GM15510 (cell line): ENCODE data around the gene PSMB7.

ENCODE experiments used
- POLR2A ChIP-seq: IDR thresholded peaks from 3 replicates; pipeline ENCODE4 v1.6.1; 2011; ENCODE audit warnings: borderline replicate concordance; ENCODE audit not compliant: insufficient read length; ENCODE audit errors: extremely low read depth

Gene PSMB7

DNA sequence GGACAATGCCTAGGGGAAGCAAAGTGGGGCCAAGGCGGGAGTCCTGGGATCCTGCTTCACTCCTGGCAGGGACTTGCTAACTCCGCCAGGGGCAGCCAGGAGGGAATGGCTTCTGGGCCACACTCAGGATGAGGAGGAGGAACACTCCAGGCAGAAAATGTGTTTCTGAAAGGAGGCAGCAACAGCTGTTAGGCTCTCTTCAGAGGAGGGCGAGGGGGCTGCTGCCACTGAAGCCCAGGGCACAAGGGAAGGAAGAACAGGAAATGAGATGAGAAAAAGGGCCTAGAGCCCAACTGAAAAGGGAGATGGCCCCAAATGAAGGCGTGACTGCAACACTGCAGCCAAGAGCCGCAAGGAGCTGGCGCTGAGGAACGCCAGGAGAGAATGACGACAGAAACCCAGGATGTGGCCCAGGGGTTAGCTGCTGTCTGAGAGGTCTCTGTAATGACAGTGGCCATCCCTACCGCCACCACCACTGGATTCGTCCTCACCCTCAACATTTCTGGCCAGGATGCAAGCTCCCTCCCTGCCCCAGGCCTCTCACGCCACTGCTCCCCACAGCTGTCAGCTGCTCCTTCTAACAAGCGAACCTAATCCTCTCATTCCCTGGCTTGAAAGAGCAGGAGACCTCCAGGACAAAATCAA is 15.8 kb downstream of the PSMB7 start:
- TF ChIP-seq POLR2A = no peak

DNA sequence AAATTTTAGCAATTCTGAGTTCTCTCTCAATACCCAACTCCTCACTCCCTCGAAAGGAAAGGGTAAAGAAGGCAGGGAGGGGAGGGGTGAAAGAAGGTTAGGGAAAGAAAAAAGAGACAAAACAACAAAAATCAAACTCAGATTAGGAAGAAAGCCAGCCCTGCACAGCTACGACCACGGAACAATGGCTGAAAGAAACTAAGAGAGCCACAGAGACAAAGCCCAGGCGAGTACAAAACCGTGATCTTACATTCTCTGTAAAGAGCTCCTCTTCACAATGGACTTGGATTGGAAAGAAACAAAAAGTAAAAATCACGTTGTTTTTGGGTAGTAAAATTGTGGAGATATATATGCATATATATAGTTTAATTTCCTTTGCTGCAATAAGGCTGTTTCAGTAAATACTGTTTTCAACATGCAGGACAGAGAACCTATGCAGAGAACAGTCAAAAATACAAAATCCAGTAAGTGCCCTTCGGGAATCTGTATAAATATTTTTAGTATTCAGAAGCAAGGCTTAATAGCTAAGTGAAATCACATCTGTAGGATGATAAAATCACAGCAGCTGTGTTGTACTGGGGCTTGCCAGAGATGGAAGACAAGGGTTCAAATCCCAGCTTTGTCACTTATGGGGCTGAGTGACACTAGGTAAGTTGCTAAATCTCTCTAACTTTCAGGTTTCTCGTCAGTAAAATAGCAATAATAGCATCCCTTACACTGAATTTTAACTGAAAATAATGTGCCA is 16.9 kb downstream of the PSMB7 start:
- no peak for TF ChIP-seq POLR2A

- no peak for TF ChIP-seq POLR2A
Observed at GRCh38 chr9:124395826-124396225, 19.4 kb downstream of the PSMB7 start.

DNA sequence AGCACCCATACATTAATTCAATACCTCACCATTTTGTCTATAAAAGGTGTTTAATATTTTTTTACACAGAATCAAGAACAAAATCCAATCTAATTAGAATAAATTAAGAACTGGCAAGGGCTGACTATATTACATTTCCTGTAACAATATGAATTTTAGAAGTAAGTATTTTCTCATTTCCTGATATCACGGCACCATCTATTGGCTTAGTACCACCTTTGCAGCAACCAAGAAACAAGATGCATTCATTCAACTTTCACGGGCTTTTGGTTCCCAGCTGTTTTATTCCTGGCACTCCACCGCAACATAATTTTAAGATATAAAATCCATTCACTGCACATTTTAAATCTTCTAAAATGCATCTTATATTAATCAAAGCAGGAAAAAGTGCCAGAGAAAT is 20.6 kb downstream of the PSMB7 start:
- TF ChIP-seq POLR2A = no peak

- TF ChIP-seq POLR2A = no peak
Observed at GRCh38 chr9:124394167-124394566, 21.1 kb downstream of the PSMB7 start.

DNA sequence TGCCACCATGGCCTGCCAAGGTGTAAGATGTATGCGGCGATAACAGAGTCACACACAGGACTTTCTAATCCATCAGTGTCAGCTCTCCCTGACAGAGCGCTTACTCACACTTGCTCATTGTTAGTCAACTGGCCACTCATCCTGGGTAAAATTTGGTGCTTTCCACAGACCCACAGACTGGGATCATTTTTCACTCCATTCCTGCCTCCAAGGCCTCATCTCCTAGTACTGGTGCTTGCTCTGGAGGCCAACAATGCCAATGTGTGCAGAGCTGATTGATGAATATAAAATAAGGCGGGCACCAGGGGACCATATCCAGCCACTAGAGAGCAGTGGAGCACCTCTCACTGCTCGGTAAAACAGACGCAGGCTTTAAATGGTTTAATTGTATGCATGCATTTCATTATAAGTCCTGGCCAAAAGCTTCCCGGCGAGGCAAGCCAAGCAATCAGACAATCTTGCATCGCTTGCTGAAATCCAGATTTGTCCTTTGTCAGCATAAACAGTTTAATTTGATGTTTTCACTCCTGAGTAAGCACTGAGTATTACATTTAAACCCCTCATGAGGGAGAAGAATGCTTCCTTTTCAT is 22.3 kb downstream of the PSMB7 start:
- no peak for TF ChIP-seq POLR2A

- no peak for TF ChIP-seq POLR2A
Observed at GRCh38 chr9:124392254-124392870, 22.9 kb downstream of the PSMB7 start.

GRCh38 chr9:124390794-124391658 is 24.2 kb downstream of the PSMB7 start:
- no peak for TF ChIP-seq POLR2A

DNA sequence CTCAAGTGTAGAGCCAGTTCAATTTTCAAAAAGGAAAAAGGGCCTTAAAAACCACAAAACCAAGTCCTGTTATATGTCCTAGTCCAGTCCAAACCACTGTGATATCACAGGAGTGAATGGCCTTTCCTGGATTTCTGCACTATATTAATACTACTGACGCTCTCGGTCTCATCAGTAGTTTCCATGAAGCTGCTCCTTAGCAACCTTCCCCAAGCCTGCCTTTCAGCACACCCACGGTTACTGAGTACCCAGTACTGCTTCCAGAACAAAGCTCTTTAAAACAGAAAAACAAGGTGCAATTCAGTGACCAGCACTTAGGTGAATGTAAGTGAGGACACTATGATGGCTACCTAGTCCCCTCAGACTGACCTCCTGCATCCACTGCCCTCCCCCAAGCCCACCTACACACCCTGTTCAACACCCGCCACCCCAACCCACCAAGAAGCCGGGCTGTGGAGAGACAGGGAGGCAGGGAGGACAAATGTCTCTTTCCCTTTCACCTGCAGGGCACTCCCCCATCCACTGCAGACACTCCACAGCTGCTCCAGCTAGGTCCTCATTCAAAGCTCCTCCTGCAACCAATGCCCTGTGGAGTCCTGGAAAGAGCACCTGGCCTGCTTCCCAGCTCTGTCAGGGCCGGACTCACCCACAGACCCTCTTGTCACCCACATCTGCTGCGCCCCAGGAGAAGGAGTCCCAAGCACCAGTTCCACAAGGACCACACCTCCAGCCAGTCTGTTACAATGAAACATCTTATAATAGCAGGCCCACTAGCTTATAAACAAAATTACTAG is 25.9 kb downstream of the PSMB7 start:
- no peak for TF ChIP-seq POLR2A

- TF ChIP-seq POLR2A = no peak
Observed at GRCh38 chr9:124388275-124389048, 26.8 kb downstream of the PSMB7 start.

- no peak for TF ChIP-seq POLR2A
Observed at GRCh38 chr9:124386201-124386600, 29.0 kb downstream of the PSMB7 start.

GRCh38 chr9:124385623-124386022 is 29.6 kb downstream of the PSMB7 start:
- no peak for TF ChIP-seq POLR2A

DNA sequence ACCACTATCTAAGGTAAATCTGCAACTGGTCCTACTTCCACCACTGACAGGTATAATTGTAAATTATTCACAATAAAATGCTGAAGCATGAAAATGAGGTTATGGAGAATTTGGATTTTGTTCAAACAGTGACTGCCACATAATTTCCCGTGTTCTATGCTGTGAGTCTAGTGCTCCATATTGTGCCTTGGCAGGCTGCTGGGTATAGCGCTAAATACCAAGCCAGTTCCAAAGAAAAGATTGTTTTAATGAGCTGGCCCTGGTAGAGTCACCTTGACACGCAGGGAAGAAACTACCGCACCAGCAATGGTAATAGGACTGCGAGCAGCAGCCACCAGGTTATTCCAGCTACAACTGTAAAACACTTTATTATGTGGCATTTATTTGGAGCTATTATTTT is 30.4 kb downstream of the PSMB7 start:
- TF ChIP-seq POLR2A = no peak
